ENCODE data around the gene KRT33A.
A peak's percentile ranks its signal among the peaks of the same experiment; 100 is the strongest.

The KRT33A gene

DNA sequence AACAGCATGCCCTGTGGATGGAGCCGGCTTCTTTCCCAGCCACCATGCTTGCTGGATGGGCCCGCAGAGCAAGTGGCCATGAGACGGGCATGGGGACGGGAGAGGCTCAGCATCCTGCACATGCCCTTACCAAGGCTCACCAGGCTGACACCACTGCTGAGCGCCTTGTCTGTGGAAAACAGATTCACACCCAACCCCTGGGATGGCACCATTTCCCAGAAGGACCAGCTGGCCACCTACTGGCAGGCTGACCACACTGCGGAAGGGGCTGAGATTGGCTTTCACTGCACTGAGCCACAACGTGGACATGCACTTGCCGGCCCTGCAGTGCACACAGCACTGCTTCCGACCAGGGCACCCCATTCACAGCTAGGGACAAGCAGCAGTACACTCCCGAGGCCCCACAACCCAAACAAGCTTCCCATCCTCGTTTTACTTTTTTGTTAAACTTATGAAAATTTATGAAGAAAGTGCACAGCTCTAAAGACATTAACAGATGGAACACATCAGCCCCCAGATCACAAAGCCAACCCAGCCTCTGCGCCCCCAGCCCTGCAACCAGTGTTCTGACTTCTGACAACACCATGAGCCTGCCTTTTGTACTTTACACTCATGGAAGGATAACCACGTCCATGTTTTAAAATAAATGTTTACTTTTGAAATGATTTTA is 21.2 kb downstream of the KRT33A start:
- peak; percentile 29 for DNase-seq (ENCODE audit: low read depth)
- H3K4me3 ChIP-seq (ENCODE audit: control insufficient read depth, low read depth, low read length), result no peak overlapping the region
- peak; percentile 97 for TF ChIP-seq CTCF (IDR thresholded peaks at IDR 0.05; ENCODE audit: control insufficient read depth, insufficient read depth, low read depth, low read length, missing control alignments)

- TF ChIP-seq CTCF (IDR thresholded peaks at IDR 0.05; ENCODE audit: control insufficient read depth, insufficient read depth, low read depth, low read length, missing control alignments), result no peak
- DNase-seq (ENCODE audit: low read depth), result no peak
- H3K4me3 ChIP-seq (ENCODE audit: control insufficient read depth, low read depth, low read length), result no peak overlapping the region
Measured at GRCh38 chr17:41328207-41328606, 22.4 kb downstream of the KRT33A start.

GRCh38 chr17:41327411-41328120 is 23.1 kb downstream of the KRT33A start:
- no peak overlapping the region for H3K4me3 ChIP-seq (ENCODE audit: control insufficient read depth, low read depth, low read length)
- no peak for TF ChIP-seq CTCF (IDR thresholded peaks at IDR 0.05; ENCODE audit: control insufficient read depth, insufficient read depth, low read depth, low read length, missing control alignments)
- no peak for DNase-seq (ENCODE audit: low read depth)

DNA sequence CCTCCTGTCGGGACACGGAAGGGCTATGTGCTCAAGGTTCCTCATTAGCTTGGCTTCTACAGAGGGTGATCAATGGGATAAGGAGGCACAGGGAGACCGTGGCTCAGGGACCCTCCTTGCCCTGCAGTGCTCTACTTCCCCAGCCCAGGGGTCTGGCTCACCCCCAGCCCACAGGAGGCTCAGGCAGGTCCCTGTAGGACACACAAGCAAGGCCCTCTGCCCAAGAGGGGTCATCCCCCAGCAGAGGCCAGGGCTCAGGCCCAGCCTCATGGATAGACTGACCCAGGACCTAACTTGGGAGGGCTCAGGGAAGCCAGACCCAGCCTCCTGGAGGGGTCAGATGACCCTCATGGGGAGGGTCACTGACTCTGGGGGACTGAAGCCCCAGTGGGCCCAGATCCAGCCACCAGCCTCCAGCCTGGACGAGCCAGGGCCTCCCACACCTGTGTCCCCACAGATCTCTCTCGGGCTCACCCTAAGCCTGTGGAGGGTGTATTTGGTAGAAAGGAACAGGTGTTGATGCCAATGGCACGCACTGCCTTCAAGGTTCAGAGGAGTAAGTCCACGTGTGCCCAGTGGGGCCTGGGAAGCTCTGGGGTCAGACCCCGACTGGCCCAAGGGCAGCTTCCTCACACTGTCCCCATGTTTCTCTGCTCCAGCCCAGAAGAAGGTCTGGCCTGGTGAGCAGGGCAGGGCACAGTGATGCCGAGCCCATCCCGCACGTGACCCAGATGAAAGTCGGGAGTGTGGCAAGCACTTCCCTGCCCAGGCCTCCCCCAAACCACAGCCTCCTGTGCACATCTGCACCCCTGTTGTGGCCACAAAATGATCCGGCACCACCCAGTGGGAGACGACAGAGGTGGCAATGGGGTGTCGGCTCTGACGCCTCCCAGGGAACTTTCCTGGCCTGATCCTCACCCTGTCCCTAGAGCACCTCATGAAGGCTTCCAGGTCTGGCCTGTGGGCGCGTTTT is 24.2 kb downstream of the KRT33A start:
- H3K4me3 ChIP-seq (ENCODE audit: control insufficient read depth, low read depth, low read length), result no peak overlapping the region
- no peak for DNase-seq (ENCODE audit: low read depth)
- TF ChIP-seq CTCF (IDR thresholded peaks at IDR 0.05; ENCODE audit: control insufficient read depth, insufficient read depth, low read depth, low read length, missing control alignments), result no peak

DNA sequence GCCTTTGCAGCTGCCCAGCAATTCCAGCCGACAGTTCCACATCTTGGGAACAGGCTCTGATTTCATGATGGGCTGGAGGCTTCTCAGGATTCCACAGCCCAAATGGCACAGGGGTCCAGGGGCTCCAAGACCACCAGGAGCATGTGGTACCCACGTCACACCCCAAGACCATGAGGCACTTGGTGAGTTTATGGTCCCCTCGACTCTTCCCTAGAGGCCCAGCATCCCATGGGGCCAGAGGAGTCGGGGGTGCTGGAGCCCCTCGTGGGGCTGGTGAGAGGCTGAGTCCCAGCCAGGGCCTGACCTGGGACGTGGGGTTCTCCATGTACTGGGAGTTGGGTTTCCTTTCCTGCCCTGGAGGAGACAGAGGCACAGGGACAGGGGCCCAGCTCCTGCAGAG is 25.0 kb downstream of the KRT33A start:
- no peak for DNase-seq (ENCODE audit: low read depth)
- no peak for TF ChIP-seq CTCF (IDR thresholded peaks at IDR 0.05; ENCODE audit: control insufficient read depth, insufficient read depth, low read depth, low read length, missing control alignments)
- no peak overlapping the region for H3K4me3 ChIP-seq (ENCODE audit: control insufficient read depth, low read depth, low read length)

DNA sequence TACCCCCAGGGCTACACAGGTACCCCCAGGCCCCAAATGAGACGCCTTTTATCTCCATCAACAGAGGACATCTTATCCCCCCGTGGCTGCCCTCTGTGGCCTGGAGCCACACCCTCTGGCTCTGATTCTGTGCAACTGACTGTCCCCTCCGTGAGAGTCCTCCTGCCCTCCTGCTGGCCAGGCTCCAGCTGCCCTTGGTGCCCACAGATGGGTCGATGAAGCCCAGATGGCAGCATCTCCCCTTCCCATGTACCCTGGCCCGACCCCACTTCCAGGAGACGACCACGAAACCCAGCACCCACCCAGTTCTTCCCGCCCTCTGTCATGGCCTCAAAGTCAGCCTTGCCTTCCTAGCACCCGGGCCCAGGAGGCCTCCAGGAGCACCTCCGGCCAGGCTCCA is 25.5 kb downstream of the KRT33A start:
- no peak for DNase-seq (ENCODE audit: low read depth)
- TF ChIP-seq CTCF (IDR thresholded peaks at IDR 0.05; ENCODE audit: control insufficient read depth, insufficient read depth, low read depth, low read length, missing control alignments), result no peak
- H3K4me3 ChIP-seq (ENCODE audit: control insufficient read depth, low read depth, low read length), result no peak overlapping the region
